Measurements from ENCODE around the gene RNF41.
"Not testable (repeated sequence)": the region's sequence is repeated elsewhere in the genome, so short reads cannot be mapped to it uniquely, and the experiment has no call there.

The RNF41 gene

DNA sequence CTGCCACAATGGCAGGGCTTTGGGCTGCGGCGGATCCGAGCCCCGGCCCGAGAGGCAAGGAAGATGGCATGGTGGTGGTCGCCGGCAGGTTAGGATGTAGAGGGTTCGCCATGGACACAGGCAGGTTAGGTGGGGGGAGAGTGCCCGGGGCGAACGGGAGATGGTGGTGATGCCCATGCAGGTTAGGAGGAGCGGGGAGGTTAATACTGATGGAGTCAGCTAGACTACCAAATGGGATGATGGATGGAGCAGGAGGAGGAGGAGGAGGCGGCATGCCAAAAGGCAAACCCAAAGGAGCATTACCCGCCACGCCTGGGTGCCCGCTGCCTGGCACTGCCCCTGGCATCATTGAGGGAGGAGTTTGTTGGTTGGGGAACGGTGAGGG lies 57.4 kb downstream of the RNF41 start:
- DNase-seq: no peak

DNA sequence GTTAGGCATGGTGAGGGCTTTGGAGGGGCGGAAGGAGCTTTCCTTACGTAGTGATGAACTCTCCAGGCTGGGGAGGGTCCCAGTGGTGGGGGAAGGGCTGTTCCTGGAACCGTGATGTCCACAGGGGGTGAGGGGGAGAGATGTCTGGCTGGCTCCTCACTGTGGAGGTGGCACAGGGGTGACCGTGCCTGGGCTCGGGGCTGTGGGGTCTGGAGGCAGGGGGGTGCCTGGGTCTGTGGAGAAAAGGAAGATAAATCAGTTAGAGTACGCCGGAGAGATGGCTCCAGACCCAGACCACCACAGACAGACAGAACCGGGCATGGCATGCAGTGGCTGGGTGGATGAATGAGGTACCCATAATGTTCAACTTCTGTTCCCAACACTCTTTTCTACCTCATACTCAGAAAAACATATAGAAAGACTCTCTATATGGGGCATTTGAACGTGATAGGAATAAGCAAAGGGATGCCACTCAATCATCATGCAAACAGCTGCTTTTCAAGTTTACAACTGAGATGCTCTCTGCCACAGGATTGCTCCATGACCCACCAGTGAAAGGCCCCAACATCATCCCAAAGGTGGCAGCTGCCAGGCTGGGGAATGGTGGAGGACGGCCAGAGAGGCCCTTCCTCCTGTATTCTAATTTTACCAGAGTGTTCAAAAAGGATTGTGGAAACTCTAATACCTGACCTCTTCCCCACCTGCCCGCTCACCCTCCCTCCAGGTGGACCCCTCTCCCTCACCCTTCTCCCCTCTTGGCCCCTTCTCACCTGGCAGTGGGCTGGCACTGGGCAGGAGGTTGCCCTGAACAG lies 58.0 kb downstream of the RNF41 start:
- no peak for DNase-seq

DNA sequence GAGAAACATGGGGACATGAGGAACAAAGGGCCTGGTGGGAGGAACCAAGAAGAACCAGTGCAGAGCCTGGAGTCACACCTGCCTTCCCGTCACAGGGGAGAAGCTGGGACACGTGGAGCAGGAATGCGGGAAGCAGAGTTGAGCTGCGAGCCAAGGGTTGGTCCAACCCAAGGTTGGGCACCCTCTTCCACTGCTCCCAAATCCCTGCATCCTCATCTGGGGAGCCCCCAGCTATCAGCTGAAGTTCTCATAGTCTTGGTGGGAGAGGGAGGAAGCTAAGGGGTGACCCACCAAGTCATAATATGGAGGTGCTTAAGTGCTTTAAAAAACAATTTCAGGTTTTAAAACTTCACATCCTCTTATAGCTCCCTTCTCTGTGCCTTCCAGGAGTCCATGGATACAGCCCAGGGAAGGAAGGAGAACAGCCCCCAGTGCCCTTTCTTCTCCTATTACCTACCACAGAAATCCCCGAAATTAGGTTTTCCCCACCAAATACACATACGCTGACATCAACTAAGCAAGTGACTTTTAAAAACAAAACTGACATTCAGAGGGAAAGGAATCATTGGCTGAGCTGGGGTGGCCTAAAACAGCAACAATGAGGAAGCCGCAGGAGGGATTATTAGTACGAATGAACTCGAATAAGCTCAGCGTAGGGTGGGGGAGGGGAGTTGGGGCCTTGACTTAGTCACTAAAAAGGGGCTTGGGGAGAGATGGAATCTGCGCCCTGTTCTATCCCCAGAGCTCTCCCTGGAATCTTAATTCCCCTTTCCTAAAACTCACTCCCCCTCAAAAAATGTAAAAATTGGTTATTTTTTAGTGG lies 59.0 kb downstream of the RNF41 start:
- no peak for DNase-seq

DNA sequence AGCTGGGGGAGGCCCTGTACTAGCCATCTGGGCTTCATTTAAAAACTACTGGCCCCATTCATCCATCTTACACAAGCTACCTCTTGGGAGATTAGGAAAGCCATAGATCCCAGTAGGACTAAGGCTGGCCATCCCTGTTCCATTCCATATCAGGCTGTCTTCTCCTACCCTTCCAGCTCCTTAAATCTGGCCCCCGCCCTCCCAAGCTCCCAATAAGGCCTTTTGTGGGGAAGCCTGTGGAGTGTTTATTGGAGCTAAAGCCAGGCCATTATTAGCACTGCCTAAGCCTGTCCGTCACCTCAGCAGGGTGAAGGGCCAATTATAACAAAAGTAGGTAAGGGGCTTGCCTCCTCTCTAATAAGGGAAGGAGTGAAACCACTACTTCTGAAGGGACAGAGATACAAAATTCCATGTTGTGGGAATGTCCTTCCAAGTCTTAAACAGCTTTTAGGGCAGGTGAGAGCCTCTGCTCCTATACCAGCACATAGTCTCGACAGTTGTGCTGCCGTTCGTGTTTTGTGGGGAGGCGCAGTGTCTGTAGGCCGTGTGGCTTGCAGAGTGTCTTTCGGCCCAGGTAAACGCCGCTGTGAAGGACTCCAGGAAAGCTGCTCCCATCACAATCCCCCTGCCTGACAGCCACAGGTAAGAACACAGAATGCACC lies 59.9 kb downstream of the RNF41 start:
- no peak for DNase-seq

DNA sequence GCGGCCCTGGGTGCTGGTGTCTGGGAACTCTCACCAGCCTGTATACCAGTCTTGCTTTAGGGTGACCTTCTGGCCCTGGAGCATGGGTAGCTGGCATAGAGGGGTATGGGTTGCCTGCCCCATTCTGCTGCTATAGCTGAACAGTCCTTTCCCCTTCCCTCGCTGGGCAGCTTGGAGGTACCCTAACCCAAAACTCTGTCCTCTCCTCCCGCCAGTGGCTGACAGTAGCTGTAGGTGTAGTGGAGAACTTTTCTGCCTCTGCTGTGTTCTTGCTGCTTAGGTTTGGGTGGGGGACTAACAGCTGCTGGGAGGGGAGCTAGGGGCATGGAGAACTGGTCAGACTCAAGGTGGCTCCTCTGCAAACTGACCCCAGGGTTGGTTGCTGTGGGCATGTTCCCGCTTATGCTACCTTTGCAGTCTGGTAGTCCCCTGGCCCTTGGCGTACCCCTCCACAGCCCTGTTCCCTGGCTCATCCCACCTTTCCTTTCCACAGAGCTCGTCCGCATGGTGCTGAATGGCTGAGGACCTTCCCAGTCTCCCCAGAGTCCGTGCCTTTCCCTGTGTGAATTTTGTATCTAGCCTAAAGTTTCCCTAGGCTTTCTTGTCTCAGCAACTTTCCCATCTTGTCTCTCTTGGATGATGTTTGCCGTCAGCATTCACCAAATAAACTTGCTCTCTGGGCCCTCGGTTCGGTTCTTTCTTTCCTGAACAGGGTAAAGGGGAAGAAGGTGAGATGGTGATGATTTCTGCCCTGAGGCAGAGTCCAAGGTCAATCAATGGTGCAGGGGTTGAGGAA lies 60.6 kb downstream of the RNF41 start:
- no peak for DNase-seq

DNA sequence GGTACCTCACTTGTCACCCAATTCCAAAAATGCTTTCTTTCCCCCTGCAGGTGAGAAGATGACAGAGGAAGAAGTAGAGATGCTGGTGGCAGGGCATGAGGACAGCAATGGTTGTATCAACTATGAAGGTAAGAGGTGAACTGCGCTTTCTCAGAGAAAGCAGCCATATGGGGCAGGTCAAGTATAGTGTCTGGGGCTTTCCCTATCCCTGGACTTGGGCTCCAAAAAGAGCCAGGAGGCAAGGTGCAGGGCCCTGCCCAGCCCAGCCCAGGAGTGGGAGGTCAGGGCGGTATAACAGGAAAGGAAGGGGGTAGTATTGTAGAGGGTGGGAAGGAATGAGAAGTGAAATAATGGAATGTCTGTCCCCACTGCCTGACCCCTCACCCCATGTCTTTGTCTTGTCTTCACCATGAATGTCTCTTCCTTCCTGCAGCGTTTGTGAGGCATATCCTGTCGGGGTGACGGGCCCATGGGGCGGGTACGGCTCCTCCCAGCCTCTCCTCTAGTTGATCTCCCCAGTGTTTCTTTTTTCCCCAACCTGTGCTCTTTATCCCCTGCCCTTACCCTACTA lies 61.4 kb downstream of the RNF41 start:
- DNase-seq: peak; percentile 41 to 75

DNA sequence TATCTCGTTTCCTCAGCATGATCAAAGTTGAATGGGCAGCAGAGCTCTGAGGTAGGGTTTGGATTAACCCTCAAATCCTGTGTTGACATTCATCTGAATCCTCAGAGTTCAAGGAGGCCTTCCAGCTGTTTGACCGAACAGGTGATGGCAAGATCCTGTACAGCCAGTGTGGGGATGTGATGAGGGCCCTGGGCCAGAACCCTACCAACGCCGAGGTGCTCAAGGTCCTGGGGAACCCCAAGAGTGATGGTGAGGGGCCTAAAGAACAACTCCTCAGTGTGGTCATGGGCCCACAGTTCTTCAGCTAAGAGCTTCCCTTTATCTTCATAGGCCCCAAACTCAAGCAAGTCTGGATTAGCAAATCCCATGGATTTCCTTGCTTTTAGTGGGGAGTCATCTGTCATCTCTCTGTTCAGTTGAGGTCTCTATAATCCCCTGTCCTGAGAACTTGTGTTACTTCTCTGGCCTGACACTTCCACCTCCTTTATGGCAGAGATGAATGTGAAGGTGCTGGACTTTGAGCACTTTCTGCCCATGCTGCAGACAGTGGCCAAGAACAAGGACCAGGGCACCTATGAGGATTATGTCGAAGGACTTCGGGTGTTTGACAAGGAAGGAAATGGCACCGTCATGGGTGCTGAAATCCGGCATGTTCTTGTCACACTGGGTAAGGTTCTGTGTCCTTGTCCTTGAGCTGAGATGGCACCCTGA lies 62.1 kb downstream of the RNF41 start:
- DNase-seq: no peak

DNA sequence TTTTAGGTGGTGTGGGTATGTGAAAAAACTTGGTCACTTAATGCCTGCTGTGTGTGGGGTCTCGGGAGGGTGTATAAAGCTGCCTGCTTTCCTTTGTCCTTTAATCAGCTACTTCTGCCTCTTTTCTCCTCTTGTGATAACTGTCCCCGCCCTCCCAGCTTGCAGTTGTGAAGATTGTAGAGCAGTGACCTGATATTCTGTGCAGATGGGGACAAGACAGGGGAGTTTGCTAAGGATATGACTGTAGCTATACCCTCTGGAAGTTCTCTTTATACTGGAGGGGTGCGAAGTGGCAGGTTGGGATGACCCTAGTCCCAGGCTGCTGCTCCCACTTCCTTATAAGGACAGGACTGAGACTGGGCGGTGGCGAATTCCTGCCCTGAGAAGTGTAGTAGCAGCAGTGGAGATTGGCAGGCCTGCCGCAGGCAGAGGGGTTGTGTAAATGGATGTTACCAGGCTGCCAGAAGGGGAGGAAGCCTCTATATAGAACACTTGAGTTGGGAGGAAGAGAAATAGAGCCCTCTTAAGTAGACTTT lies 62.7 kb downstream of the RNF41 start:
- DNase-seq: no peak

DNA sequence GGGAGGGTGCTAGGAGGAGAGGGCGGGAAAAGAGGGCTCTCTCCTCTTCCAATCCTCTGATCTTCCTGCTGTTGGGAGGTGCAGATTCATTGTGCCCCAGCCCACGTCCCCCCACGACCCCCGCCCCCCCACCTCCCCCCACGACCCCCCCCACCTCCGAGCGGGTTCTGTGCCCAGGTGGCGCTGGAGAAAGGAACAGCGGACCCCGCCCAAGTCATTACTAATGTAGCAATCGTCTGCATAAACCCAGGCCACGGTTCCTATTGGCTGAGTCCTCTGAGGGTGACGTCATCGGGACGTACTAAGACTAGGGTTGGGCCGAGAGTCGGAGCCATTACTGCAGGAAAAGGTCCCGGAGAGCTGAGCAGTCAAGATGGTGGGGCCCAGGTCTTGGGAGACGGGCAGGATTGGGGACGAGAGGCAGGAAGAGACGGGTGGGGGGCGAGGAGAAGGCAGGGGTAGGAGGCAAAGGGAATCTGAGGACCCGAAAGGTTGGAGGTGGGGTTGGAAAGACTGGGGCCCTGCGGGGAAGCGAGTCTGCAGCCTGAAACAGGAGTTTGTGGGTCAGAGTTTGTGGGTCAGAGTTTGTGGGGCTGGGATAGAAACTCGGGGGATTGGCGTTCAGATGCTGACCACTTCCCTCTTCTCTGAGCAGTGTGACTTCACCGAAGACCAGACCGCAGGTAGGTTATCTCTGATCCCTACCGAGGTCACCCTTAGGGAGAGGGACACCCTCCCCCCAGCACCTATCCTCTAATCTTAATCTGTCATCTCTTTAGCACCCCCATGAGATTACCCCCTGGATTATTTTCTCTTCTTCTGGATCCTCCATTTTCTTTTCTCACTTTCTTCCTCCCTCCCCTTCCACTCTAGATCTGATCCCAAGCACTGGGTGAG lies 63.4 kb downstream of the RNF41 start, which contains the start of gene MYL6:
Gene MYL6 (plus strand): TSS at position 331 of the 897 bp plus-strand sequence. CDS start 43 bp downstream, at position 374.
- peak; percentile 94 to 95 for DNase-seq

DNA sequence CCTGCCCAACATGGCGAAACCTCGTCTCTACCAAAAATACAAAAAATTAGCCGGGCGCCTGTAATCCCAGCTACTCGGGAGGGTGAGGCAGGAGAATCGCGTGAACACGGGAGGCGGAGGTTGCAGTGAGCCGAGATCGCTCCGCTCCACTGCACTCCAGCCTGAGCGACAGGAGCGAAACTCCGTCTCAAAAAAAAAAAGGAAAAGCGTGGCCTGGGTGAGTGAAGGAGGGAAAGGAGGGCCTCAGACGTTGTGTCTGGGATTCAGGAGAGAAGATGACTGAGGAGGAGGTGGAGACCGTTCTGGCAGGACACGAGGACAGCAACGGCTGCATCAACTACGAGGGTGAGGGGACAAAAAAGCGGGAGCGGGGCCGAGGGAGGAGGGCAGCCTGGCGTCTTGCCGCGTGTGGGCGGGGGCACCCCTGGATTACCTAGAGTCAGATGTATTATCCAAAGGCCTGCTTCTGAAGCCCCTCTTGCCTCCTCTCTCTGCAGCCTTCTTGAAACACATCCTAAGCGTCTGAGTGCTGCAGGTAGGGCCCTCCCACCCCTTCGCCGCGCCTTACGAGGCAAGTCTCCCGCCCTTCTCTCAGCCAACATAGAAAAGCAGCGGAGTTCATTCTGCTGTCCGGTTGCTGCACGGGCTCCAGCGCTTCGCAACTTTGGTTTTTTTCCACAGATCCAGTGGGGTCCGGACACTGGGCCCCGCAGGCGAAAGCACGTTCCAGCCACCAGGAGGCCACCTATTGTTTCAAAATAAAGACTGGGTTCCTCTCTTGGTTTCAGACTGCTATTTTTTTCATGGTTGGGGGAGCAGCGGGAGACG lies 64.3 kb downstream of the RNF41 start:
- peak; percentile 67 to 78 for DNase-seq

DNA sequence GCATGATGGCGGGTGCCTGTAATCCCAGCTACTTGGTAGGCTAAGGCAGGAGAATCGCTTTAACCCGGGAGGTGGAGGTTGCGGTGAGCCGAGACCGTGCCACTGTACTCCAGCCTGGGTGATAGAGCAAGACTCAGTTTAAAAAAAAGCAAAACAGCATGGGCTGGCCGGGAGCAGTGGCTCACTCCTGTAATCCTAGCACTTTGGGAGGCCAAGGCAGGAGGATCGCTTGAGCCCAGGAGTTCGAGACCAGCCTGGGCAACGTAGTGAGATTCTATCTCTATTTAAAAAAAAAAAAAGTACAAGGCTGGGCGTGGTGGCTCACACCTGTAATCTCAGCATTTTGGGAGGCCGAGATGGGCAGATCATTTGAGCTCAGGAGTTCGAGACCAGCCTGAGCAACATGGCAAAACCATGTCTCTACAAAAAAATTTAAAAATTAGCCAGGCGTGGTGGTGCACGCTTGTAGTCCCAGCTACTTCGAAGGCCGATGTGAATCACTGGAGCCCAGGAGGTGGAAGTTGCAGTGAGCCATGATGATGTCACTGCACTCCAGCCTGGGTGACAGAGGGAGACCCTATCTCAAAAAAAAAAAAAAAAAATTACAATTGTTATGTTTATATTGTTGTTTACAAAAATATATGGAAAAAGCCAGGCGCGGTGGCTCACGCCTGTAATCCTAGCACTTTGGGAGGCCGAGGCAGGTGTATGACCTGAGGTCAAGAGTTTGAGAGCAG lies 65.1 kb downstream of the RNF41 start:
- not testable (repeated sequence) for DNase-seq

DNA sequence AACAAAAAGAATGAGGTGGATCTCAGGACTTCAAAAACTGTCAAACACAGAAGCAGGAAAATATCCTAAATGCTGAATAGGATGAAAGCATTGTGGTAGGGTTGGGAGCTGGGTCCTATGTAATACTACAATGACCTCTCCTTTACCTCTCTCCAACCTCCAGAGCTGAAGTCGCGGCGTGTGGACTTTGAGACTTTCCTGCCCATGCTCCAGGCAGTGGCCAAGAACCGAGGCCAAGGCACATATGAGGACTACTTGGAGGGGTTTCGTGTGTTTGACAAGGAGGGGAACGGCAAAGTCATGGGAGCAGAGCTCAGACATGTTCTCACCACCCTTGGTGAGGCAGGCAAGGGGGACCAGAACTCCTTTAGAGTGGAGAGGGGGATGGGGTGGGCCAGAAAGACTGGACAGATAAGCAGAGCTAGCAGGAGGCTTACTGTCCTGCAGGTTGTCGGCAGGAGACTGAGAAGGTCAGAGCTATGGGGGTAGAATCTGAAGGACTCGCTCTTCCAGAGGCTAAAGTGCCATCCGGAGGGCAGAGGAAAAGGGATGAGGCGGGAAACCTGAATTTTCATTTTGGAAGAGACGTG lies 66.4 kb downstream of the RNF41 start:
- DNase-seq: no peak

DNA sequence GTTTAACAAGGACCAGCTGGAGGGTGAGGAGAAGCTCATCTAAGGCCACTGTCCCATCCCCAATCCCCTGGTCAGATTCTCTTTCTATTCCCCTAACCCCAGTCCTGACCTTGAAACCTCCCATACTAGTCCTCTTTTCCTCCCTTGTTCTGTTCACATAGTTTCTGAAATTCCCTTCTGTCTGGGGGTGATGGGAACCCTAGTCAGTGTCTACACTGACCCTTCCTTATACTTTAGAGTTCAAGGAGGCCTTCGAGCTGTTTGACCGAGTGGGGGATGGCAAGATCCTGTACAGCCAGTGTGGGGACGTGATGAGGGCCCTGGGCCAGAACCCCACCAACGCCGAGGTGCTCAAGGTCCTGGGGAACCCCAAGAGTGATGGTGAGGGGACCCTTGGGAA lies 66.9 kb downstream of the RNF41 start:
- no peak for DNase-seq

DNA sequence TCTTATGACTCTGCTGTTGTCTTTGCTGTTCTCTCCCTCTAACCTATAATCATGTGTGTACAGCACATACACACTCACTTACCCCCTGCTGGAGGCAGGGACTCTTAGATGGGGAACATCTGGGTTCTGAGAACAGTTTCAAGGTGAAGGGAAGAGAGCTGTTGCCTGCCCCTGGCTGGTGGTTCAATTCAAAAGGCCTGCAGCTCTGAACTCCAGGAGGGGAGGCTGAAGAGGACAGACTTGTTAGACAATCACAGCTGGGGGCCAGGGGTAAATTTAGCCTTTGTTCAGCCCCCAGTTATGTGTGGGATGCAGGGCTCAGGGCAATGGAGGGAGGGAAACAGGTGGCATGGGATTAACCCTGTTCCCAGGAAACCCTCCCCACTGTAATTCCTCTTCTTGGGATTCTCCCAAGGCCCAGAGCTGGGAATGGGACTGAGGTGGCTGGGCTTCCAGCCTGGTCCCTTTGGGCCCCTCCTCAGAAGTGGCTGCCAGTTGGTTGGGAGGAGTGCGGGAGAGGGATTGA lies 67.4 kb downstream of the RNF41 start:
- DNase-seq: no peak

DNA sequence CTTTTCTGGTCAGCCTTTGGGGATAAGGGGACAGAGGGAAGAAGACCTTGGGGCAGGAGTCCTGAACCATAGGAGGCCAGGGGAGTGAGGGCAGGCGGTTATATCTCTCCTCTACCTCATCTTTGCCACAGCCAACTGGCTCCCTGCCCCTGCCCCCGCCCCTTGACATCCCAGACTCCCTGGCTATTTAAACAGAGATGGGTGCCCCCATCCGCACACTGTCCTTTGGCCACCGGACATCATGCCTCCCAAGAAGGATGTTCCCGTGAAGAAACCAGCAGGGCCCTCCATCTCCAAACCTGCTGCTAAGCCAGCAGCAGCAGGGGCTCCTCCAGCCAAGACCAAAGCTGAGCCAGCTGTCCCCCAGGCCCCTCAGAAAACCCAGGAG lies 68.0 kb downstream of the RNF41 start:
- no peak for DNase-seq

DNA sequence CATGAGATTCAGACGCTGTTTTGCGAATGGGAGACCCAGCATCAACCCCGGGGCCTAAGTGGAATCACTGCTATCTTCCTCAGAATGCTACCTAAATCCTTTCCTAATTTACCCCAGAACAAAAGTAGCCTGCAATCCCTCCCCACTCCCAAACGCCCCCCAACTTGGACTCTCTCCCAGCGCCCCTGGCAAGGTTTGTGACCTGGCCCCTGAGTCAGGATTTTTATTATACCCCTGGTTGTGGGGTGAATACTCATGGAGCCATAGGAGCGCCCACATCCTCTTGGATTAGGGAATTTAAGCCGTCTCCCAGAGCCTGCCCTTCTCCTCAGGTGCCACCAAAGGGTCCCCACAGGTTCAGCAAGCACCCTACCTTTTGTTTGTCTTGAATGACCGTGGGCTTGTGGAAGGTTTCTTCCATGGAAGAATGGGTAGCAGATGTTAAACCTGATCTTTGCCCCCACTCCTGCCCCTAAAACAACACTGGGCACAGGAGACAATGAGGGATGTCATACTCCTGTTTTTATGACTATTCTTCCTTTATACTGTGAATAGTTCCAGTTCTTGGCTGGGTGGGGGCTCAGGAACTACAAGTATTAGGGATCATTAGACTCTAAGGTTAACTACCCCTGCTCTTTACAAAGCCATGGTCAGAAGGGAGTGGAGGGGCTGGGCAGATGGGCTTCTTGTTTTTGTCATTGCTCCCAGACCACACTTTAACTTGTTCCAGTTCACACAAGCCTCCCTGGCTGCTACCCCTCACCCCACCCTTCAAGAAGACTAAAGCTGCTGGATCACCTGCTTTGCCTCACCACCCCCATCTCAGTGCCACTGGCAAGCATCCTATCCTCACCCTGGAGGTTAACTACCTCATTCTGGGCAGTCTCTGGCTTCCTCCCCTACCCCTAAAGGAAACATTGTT lies 68.7 kb downstream of the RNF41 start:
- no peak for DNase-seq
